MG63 (cell line): Measurements from ENCODE around the gene FBXL7. TPM values are rescaled to one million over a fixed set of nuclear protein-coding genes. Genes with fewer than 3 reads are reported as not detected.
A peak's percentile ranks its signal among the peaks of the same experiment; 100 is the strongest.

ENCODE experiments used
- DNase-seq: peaks from one replicate; pipeline ENCODE4 v3.0.0-alpha.2; 2020
- H3K27me3 ChIP-seq: fragments of 250-450 bp; sonication (Bioruptor Pico); 2 replicates; pipeline ENCODE4 v1.5.1; 2020; ENCODE audit warnings: mild to moderate bottlenecking, moderate library complexity
- H3K36me3 ChIP-seq: fragments of 250-450 bp; sonication (Bioruptor Pico); 2 replicates; pipeline ENCODE4 v1.5.1; 2020; ENCODE audit warnings: mild to moderate bottlenecking, moderate library complexity
- H3K4me3 ChIP-seq: fragments of 250-450 bp; sonication (Bioruptor Pico); 2 replicates; pipeline ENCODE4 v1.5.1; 2020; ENCODE audit warnings: mild to moderate bottlenecking, moderate library complexity
- H3K9me3 ChIP-seq: fragments of 250-450 bp; sonication (Bioruptor Pico); 2 replicates; pipeline ENCODE4 v1.5.1; 2020; ENCODE audit warnings: mild to moderate bottlenecking, moderate library complexity
- total RNA-seq: library from RNA; depleted of rRNA; stranded (reverse); fragments of >200 nt; shearing (Covaris generic); gene quantifications from 2 replicates; pipeline ENCODE4 v1.2.3, GENCODE V29; 2014; ENCODE audit warnings: low replicate concordance

FBXL7 gene
- total RNA-seq, 1 experiment from 2014 or later: 9.4 TPM

- Histone ChIP-seq H3K4me3 (no peak overlapping the region), H3K36me3 (no peaks in the 10 kb centered on the region), H3K27me3 (no peaks in the 10 kb centered on the region), H3K9me3 (no peaks in the 10 kb centered on the region)
- DNase-seq: no peak
These were observed 389.0 kb downstream of the FBXL7 start for GRCh38 chr5:15889001-15889400.

GRCh38 chr5:15893866-15894265 lies 393.9 kb downstream of the FBXL7 start:
- DNase-seq: no peak
- Histone ChIP-seq H3K36me3 (no peaks in the 10 kb centered on the region), H3K4me3 (no peak overlapping the region), H3K9me3 (no peaks in the 10 kb centered on the region), H3K27me3 (no peaks in the 10 kb centered on the region)

- Histone ChIP-seq H3K36me3 (no peaks in the 10 kb centered on the region), H3K9me3 (no peaks in the 10 kb centered on the region), H3K27me3 (no peaks in the 10 kb centered on the region), H3K4me3 (no peak overlapping the region)
- no peak for DNase-seq
These were observed 397.7 kb downstream of the FBXL7 start for GRCh38 chr5:15897656-15898055.

- no peaks in the 10 kb centered on the region for H3K27me3 ChIP-seq
- H3K36me3 ChIP-seq: no peaks in the 10 kb centered on the region
- no peak for DNase-seq
- no peaks in the 10 kb centered on the region for H3K9me3 ChIP-seq
- H3K4me3 ChIP-seq: no peak overlapping the region
These were observed 398.7 kb downstream of the FBXL7 start for GRCh38 chr5:15898641-15899040.

GRCh38 chr5:15899481-15899880 lies 399.5 kb downstream of the FBXL7 start:
- H3K9me3 ChIP-seq: 0 out of 2 replicates have a peak, but pooled peaks cover 2% of the 10 kb centered on the region
- H3K36me3 ChIP-seq: no peaks in the 10 kb centered on the region
- H3K27me3 ChIP-seq: no peaks in the 10 kb centered on the region
- DNase-seq: no peak
- no peak overlapping the region for H3K4me3 ChIP-seq

- Histone ChIP-seq H3K27me3 (no peaks in the 10 kb centered on the region), H3K4me3 (no peak overlapping the region), H3K9me3 (0 out of 2 replicates have a peak, but pooled peaks cover 2% of the 10 kb centered on the region), H3K36me3 (no peaks in the 10 kb centered on the region)
- no peak for DNase-seq
These were observed 401.2 kb downstream of the FBXL7 start for GRCh38 chr5:15901151-15901550.

- 0 out of 2 replicates have a peak, but pooled peaks cover 2% of the 10 kb centered on the region for H3K9me3 ChIP-seq
- H3K27me3 ChIP-seq: no peaks in the 10 kb centered on the region
- H3K36me3 ChIP-seq: no peaks in the 10 kb centered on the region
- DNase-seq: no peak
- H3K4me3 ChIP-seq: no peak overlapping the region
These were observed 402.1 kb downstream of the FBXL7 start for GRCh38 chr5:15902066-15902465.

GRCh38 chr5:15904899-15905830 lies 405.2 kb downstream of the FBXL7 start:
- Histone ChIP-seq H3K9me3 (0 out of 2 replicates have a peak, but pooled peaks cover 2% of the 10 kb centered on the region), H3K4me3 (no peak overlapping the region), H3K36me3 (no peaks in the 10 kb centered on the region), H3K27me3 (no peaks in the 10 kb centered on the region)
- DNase-seq: no peak

GRCh38 chr5:15914638-15915037 lies 414.7 kb downstream of the FBXL7 start:
- Histone ChIP-seq H3K27me3 (no peaks in the 10 kb centered on the region), H3K4me3 (peak overlapping the region; percentile 27), H3K36me3 (no peaks in the 10 kb centered on the region), H3K9me3 (no peaks in the 10 kb centered on the region)
- peak; percentile 9 for DNase-seq

- Histone ChIP-seq H3K4me3 (no peak overlapping the region), H3K9me3 (no peaks in the 10 kb centered on the region), H3K36me3 (no peaks in the 10 kb centered on the region; the same call in 1 of the 2 replicates), H3K27me3 (no peaks in the 10 kb centered on the region)
- DNase-seq: no peak
These were observed 426.6 kb downstream of the FBXL7 start for GRCh38 chr5:15926586-15926985.

- Histone ChIP-seq H3K4me3 (no peak overlapping the region), H3K36me3 (no peaks in the 10 kb centered on the region; the same call in 1 of the 2 replicates), H3K27me3 (no peaks in the 10 kb centered on the region), H3K9me3 (no peaks in the 10 kb centered on the region)
- DNase-seq: no peak
These were observed 427.9 kb downstream of the FBXL7 start for GRCh38 chr5:15927710-15928380.

GRCh38 chr5:15929611-15930263 lies 429.8 kb downstream of the FBXL7 start:
- Histone ChIP-seq H3K9me3 (no peaks in the 10 kb centered on the region), H3K4me3 (no peak overlapping the region), H3K36me3 (no peaks in the 10 kb centered on the region; the same call in 1 of the 2 replicates), H3K27me3 (no peaks in the 10 kb centered on the region)
- DNase-seq: peak; percentile 31

GRCh38 chr5:15932066-15932465 lies 432.1 kb downstream of the FBXL7 start:
- Histone ChIP-seq H3K27me3 (no peaks in the 10 kb centered on the region), H3K9me3 (no peaks in the 10 kb centered on the region), H3K4me3 (no peak overlapping the region), H3K36me3 (peaks cover 3% of the 10 kb centered on the region)
- no peak for DNase-seq

GRCh38 chr5:15933259-15934207 lies 433.6 kb downstream of the FBXL7 start:
- H3K4me3 ChIP-seq: no peak overlapping the region
- H3K36me3 ChIP-seq: peaks cover 10% of the 10 kb centered on the region; the same call in 1 of the 2 replicates

GRCh38 chr5:15936505-15937245 lies 436.7 kb downstream of the FBXL7 start:
- H3K36me3 ChIP-seq: peaks cover 28% of the 10 kb centered on the region
- no peak overlapping the region for H3K4me3 ChIP-seq
- no peaks in the 10 kb centered on the region for H3K27me3 ChIP-seq
- no peaks in the 10 kb centered on the region for H3K9me3 ChIP-seq
- DNase-seq: no peak

More at GRCh38 chr5:15933259-15934207, 433.6 kb downstream of the FBXL7 start:
- Histone ChIP-seq H3K27me3 (no peaks in the 10 kb centered on the region), H3K9me3 (no peaks in the 10 kb centered on the region)
- DNase-seq: no peak
